HG03196 (cell line): ENCODE measurements around the gene PTBP1.

Experiments
- ATAC-seq: cut with Tn5 transposase; IDR thresholded peaks from one replicate; pipeline ENCODE4 v1.9.1; 2021; ENCODE audit not compliant: unreplicated experiment

The PTBP1 gene

GRCh38 chr19:772063-772462, 25.2 kb upstream of the PTBP1 start:
- no peak for ATAC-seq

- no peak for ATAC-seq
These were observed 24.4 kb upstream of the PTBP1 start for GRCh38 chr19:772730-773436.

GRCh38 chr19:776549-776948, 20.7 kb upstream of the PTBP1 start:
- no peak for ATAC-seq

GRCh38 chr19:778910-779653, 18.2 kb upstream of the PTBP1 start:
- no peak for ATAC-seq

- ATAC-seq = no peak
These were observed 16.3 kb upstream of the PTBP1 start for GRCh38 chr19:780935-781334.

- ATAC-seq = no peak
These were observed 15.5 kb upstream of the PTBP1 start for GRCh38 chr19:781800-782184.

DNA sequence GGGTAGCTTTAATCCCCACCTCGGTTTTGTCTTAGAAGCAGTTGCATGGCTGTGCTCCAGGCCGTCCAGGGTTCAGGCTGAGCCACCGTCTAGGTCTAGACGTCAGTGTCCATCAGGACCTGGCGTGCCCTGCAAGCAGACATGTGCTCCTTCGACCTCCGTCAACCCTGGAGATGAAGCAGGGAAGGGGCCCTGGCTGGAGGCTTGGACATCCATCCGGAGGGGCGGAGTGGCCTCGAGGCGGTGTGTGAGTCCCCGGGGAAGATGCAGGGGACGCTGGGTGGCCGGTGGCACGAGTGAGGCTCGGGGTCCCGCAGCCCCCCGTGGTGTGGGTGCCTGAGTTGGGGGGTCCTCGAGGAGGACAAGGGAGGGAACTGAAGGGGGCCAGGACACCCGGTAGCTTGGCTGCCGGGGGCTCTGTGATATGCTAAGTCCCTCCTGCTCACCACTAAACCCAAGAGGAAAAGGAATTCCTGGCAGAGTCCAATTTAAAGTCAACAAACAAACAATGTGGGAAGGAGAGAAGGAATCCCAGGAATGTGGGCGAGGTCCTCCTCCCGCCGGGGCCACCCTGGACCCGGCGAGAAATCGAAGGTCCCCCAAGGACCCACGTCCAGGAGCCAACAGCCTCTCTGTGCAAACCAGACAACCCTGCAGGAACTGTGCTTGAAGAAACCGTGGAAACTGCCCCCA, 14.9 kb upstream of the PTBP1 start:
- no peak for ATAC-seq

DNA sequence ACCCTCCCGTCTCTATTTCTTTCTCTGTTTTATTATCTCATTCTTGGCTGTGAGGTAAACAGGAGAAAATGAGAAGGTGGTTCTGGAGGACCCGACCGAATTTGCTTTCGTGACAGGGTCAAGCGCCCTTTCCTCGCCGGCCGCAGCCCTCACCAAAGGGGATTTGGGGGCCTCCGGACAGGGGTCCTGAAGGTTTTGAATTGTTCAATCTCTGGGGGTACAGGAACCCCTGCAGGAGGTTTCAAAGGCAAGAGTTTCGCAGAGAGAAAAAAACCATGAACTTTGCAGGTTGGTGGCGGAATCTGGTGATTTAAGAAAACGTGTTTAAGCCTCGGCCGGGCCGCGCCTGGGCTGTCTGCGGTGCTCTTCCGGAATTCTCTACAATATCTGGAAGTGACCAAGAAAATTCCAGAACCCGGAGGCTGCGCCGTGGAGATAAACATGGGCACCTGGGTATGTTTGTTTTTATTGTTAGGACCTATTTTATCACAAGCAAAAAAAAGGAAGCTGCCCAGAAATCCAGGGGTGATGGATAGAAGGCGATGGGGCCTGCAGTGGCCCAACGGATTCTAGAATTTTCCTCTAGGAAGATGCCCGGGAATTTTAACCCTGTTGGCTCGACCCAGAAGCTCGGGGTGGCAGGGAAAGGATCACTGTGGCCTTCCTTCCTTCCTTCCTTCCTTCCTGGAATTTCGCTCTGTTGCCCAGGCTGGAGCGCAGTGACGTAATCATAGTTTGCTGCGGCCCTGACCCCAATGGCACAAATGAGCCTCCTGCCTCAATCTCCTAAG, 14.2 kb upstream of the PTBP1 start:
- no peak for ATAC-seq

GRCh38 chr19:784541-784940, 12.7 kb upstream of the PTBP1 start:
- ATAC-seq = no peak

DNA sequence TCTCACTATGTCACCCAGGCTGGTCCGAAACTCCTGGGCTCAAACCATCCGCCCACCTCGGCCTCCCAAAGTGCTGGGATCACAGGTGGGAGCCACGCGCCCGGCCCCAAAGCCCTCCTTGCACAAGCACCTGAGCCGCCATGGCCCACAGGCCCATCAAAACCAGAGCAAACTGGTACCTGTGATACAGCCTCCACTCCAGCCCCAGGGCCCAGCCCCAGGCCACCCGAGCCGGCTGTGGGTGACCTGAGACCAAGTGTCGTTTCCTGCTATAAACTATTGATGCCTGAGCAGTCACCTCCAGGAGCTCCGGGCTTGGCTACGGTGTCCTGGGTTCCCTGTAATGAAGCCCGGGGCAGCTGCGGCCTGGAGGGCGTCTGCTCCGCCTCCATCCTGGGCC, 9.7 kb upstream of the PTBP1 start:
- ATAC-seq = no peak

DNA sequence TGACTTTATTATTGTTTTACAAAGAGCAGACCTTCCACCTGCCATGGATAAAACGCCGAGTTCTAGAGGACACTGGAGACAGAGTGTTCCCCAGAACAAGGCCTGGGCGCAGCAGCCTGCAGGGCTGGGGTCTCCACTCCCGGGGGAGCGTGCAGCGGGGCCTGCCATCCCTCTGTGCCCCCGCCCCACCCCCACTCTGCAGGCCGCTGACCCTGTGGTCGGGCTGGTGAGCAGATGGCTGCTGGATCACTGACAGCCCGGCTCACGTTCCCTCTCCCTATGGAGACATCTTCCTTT, 8.6 kb upstream of the PTBP1 start:
- no peak for ATAC-seq

DNA sequence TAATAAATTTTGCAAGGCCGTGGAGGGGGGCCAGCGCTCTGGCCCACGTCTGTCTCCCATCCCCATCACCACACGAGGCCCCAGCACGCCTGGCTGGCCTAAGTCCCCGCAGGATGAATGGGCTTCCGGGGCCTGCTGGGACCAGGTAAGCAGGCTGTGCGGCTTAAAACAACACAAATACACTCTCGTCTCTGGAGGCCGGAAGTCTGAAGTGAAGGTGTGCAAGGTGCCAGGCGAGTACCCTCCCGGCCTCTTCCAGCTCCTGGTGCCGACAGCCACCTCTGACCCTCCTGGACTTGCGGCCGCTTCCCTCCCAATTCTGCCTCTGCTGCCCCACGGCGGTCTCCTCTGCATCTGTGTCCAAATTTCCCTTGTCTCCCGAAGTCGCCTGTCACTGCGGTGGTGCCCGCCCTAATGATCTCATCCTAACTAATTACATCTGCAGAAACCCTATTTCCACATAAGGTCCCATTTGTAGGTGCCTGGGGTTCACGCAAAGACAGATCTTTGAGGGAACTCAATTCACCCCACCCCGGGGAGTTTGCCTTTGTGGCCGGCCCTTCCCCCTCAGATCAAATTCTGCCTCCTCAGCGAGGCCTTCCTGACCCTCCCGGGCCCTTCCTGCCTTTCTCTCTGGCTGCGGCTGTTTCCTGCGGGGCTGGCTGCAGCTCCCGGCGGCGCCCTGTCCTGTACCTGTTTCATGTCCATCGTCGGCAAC, 8.1 kb upstream of the PTBP1 start:
- no peak for ATAC-seq

DNA sequence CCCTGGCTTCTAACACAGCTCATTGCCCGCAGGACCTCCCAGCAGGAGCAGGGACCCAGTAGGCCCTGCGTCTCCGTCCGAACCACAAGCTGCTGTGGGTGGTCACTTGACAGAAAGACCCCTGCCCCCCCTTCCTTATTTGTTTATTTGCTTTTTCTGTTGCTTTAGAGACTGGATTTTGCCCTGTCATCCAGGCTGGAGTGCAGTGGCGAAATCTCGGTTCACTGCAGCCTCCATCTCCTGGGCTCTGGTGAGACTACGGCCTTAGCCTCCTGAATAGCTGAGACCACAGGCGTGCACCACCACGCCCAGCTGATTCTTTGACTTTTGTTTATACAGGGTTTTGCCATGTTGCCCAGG, 7.6 kb upstream of the PTBP1 start:
- no peak for ATAC-seq

DNA sequence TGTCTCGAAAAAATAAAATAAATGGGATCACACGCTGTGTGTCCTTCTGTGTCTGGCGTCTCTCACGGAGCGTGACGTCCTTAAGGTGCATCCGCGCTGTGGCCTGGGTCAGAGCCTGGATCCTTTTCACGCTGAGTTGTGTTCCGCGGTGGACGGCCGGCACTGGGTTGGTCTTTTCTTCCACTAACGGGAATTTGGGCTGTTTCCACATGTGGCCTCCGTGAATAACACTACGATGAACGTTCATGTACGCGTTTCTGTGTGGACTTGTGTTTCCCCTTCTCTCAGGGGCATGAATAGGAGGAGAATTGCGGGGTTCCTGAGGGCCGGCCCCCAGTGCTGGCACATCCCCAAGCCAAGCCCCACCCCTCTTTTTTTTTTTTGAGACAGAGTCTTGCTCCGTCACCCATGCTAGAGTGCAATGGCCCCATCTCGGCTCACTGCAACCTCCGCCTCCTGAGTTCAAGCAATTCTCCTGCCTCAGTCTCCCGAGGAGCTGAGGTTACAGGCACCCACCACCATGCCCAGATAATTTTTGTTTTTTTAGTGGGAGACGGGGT, 6.2 kb upstream of the PTBP1 start:
- ATAC-seq = no peak

DNA sequence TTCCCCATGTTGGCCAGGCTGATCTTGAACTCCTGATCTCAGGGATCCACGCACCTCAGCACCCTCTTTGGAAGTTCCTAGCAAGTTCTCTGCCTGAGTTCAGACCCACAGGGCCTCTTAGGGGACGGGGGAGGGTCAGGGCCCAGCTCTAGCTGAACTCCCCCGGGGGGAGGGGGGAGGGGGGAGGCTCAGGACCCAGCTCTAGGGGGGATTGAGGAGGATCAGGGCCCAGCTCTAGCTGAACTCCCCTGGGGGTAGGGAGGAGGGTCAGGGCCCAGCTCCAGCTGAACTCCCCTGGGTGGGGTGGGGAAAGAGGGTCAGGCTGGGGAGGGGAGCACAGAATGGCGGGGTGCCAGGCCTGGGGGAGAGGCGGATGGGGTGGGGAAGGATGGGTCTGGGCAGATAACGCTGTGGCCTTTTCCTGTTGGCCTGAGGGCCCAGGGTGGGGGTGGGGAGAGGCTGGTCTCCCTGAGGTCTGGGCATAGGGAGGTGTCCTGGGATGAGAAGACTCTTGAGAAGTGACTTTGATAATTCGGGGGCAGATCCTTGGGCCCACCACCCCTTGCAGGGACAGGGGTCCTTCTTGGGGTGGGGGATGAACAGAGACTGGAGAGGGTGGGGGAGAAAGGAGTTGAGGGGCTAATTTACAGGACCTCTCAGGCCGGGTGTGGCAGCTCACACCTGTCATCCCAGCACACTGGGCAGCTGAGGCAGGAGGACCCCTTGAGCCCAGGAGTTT, 5.5 kb upstream of the PTBP1 start:
- ATAC-seq = no peak

DNA sequence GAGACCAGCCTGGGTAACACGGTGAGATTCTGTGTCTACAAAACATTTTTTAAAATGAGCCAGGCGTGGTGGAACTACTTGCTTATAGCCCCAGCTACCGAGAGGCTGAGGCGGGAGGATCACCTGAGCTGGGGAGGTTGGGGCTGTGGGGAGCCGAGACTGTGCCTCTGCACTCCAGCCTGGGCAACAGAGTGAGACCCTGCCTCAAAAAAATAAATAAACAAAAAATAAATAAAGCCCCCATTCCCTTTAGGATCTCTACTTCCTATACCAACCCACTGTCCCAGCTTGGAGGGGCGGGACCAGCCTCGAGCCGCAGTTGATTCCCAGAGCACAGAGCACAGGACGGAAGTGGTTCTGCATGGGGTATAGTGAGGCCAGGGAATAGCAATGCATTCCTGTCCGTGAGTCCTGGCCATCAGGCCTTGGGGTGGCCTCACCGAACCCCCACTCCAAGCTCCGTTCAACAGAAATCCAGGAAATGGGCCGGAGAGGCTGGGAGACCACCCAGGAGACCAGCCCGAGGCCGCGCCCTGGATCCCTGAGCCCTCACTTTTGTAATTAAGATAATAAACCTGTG, 4.9 kb upstream of the PTBP1 start:
- ATAC-seq = no peak

GRCh38 chr19:793806-794205, 3.4 kb upstream of the PTBP1 start:
- ATAC-seq = no peak

GRCh38 chr19:795073-795611, 2.1 kb upstream of the PTBP1 start:
- ATAC-seq = no peak
